ENCODE results near the gene KCNK16. TPM values are rescaled to one million over a fixed set of nuclear protein-coding genes. Genes with fewer than 3 reads are reported as not detected.

KCNK16 gene
- total RNA-seq, 2 donors from 2014 or later: not detected

DNA sequence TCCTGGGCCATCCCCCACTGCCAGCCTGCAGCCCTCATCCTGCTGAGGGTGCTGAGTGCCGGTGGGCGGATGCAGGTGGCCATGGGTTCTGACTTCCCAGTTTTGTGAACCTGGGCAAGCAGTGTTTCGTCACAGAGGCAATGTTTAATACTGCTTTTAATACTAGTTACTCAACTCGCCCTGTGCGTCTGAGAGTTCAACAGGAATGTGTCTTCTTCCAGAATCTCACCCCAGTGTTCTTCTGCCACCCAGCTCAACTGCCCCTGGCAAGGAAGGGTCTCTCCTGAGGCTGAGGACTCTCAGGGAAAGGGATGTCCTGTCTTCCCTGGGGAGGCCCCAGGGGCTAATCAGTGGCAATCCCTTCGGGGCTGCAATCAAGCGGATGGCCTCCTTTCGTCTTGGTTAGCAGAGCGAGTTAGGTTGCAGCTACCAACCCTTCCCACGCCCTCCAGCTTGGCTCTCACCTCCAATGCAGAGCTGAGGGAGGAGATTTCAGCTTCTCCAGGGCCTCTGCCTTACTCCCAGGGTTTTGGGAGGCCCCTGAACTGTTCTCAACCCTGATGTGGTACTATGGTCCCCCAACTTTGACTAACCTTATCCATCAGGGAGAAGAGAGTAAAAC is 2.0 kb downstream of the KCNK16 start:
- Histone ChIP-seq H3K4me3 (no peak overlapping the region), H3K27ac (peak overlapping the region; percentile 39 to 40)
- DNase-seq (ENCODE audit: low spot score): no peak

DNA sequence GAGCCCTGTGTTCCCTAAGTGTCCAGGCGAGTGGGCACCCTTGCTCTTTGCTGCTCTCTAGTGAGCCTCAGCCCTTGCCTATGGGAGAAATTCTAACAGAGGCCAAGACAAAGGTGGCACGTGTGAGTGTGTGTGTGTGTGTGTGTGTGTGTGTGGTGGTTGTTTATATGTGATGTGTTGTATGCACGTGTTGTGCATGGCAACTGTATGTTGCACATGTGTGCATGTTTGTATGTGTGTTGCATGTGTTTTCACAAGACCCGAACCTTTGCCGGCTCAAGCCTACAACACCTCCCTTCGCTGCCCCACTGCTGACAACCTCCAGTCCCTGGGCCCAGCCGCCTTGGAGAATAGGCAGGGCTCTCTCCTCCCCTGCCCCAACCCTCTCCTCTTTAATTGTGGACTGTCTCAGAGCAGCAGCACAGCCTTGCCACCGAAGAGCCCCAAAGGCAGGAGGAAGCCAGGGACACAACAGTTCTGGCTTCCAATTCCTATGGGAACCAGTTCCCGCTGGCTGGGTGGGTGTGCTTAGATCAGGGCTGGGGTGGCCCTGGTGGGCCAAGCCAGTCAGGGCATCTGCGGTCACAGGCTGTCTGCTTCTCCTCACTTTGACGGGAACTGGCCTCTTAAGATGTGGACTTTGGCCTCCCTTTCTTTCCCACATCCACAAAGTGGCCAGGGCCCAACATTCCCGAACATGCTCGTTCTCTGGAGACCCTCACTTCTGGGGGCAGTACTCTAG is 2.7 kb downstream of the KCNK16 start:
- H3K27me3 ChIP-seq: no peaks in the 10 kb centered on the region
- DNase-seq (ENCODE audit: low spot score): no peak
- H3K4me3 ChIP-seq: no peak overlapping the region
- H3K27ac ChIP-seq: peak overlapping the region; percentile 39 to 40
- no peaks in the 10 kb centered on the region for H3K4me1 ChIP-seq
- H3K9me3 ChIP-seq: no peaks in the 10 kb centered on the region
- H3K36me3 ChIP-seq: no peaks in the 10 kb centered on the region
- TF ChIP-seq, protein P1, sequence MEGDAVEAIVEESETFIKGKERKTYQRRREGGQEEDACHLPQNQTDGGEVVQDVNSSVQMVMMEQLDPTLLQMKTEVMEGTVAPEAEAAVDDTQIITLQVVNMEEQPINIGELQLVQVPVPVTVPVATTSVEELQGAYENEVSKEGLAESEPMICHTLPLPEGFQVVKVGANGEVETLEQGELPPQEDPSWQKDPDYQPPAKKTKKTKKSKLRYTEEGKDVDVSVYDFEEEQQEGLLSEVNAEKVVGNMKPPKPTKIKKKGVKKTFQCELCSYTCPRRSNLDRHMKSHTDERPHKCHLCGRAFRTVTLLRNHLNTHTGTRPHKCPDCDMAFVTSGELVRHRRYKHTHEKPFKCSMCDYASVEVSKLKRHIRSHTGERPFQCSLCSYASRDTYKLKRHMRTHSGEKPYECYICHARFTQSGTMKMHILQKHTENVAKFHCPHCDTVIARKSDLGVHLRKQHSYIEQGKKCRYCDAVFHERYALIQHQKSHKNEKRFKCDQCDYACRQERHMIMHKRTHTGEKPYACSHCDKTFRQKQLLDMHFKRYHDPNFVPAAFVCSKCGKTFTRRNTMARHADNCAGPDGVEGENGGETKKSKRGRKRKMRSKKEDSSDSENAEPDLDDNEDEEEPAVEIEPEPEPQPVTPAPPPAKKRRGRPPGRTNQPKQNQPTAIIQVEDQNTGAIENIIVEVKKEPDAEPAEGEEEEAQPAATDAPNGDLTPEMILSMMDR (IDR thresholded peaks at IDR 0.05): no peak

More for the DNA sequence above, 2.0 kb downstream of the KCNK16 start:
- H3K36me3 ChIP-seq: no peaks in the 10 kb centered on the region
- no peaks in the 10 kb centered on the region for H3K27me3 ChIP-seq
- no peaks in the 10 kb centered on the region for H3K9me3 ChIP-seq
- TF ChIP-seq, protein P1 (IDR thresholded peaks at IDR 0.05): no peak
- no peaks in the 10 kb centered on the region for H3K4me1 ChIP-seq

DNA sequence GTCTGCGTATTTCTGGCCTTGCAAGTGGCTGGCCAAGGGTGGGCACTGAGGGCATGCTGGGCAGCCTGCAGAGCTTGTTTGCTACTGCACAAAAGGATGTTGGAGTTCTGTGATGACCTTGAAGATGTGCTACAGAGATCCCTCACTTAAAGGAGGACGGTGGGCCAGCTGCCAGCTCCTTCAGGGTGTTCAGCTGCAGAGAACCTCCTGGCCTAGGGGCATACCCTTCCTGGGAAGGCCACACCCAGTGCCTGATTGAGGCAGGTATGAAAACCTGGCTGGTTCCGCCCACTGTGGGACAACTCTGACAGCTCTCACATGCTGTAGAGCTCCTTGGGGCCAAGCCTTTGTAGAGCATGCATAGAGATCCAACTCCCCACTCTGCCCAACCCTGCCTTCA is 5.2 kb downstream of the KCNK16 start:
- H3K9me3 ChIP-seq: no peaks in the 10 kb centered on the region
- peaks cover 0 to 18% of the 10 kb centered on the region in 2 donors for H3K4me1 ChIP-seq
- TF ChIP-seq, protein P1 (IDR thresholded peaks at IDR 0.05): no peak
- DNase-seq (ENCODE audit: low spot score): no peak
- peaks cover 4 to 17% of the 10 kb centered on the region in 2 donors for H3K27me3 ChIP-seq
- H3K4me3 ChIP-seq: no peak overlapping the region
- no peak overlapping the region for H3K27ac ChIP-seq
- H3K36me3 ChIP-seq: no peaks in the 10 kb centered on the region

DNA sequence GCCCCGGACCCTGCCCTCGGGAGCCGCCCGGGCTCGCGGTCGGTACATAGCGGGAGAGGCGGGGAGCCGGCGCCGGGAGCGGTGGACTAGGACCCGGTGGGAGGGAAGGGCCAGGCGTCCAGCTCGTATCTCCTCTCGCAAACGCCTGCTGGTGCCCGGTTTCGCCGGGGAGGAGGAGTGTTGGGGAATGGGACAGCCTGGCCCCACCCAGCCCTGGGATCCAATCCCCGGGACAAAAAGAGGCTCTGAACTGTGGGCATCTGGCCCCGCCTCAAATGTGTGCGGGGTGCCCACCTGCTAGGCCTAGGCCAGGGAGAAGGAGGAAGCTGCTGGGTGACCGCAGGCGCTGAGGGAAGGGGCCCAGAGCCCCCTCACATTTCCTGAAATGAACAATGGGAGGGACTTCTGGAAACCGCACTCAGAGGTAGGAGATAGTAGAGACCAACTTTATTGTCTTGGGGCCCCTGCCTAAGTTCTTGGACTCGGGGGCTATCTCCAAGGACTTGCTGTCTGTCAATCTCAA is 8.2 kb downstream of the KCNK16 start, which contains the start of gene KCNK17:
KCNK17 (minus strand) TSS at position 147 of the 523 bp plus-strand sequence; CDS start at position 48, 99 bp downstream.
- DNase-seq (ENCODE audit: low spot score): no peak
- no peaks in the 10 kb centered on the region for H3K36me3 ChIP-seq
- H3K4me3 ChIP-seq: peak within 1 kb of the TSS; percentile 29 to 47
- no peaks in the 10 kb centered on the region for H3K9me3 ChIP-seq
- H3K27me3 ChIP-seq: peaks cover 4 to 17% of the 10 kb centered on the region in 2 donors
- TF ChIP-seq, protein P1 (IDR thresholded peaks at IDR 0.05): no peak
- H3K27ac ChIP-seq: peak within 1 kb of the TSS in 1 of 2 donors; percentile 31
- H3K4me1 ChIP-seq: peaks cover 0 to 18% of the 10 kb centered on the region in 2 donors

DNA sequence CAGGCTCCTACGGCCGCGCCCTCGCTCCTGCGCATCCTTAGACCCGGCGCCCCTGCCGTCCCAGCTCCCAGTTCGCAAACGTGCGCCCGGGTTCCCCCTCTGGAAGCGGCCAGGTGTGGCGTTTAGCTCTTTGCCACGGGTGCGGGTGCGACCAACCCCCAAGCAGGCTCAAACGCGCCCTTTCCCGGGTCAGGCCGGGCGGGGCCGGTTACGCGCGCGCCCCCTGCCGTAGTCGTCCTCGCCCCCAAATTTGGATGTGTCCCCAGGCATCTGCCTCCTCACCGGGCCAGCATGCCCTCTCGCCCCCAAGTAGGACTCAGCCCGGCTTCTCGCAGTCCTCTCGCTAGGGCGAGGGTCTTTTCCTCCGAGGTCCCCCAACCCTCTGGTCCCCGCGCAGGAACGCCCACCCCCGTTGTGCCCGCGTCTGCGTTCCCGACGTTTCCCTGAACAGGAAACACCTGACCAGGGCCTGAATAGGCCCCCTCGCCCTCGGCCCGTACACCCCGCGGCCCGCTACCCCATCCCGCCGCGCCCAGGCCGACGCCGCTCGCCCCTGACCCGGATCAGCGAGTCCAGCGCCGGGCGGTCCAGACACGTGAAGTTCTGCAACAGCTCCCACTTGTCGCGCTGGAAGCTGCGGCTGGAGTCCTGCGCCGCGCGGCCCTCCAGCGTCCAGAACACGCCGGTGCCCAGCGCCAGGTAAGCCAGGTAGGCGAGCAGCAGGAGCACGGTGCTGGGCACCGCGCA is 8.8 kb downstream of the KCNK16 start:
- H3K36me3 ChIP-seq: no peaks in the 10 kb centered on the region
- DNase-seq (ENCODE audit: low spot score): no peak
- peaks cover 0 to 18% of the 10 kb centered on the region in 2 donors for H3K4me1 ChIP-seq
- H3K27me3 ChIP-seq: peaks cover 4 to 17% of the 10 kb centered on the region in 2 donors
- peak overlapping the region in 1 of 2 donors; percentile 31 for H3K27ac ChIP-seq
- peak overlapping the region; percentile 29 to 47 for H3K4me3 ChIP-seq
- TF ChIP-seq, protein P1 (IDR thresholded peaks at IDR 0.05): no peak
- H3K9me3 ChIP-seq: no peaks in the 10 kb centered on the region
